ENCODE measurements around the gene NUDT1.

NUDT1 gene

DNA sequence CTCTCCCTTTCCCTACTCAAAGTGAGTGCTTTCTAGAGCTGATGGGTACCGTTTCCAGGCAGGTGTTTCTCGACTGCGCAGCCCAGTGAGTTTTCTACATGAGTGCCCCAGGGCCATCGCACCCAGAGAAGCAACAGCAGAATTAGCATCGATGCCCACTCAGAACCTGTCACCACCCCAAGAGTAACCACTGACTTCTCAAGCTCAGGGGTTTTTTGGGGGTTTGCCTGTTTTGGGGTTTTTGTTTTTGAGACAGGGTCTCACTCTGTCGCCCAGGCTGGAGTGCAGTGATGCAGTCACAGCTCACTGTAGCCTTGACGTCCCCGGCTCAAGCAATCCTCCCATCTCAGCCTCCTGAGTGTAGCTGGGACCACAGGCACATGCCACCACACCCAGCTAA is 46.5 kb downstream of the NUDT1 start:
- no peak for DNase-seq
- TF ChIP-seq POLR2A (IDR thresholded peaks at IDR 0.05; ENCODE audit: low read length): no peak
- TF ChIP-seq GATA1 (IDR thresholded peaks at IDR 0.05; ENCODE audit: low read depth, low read length): no peak

DNA sequence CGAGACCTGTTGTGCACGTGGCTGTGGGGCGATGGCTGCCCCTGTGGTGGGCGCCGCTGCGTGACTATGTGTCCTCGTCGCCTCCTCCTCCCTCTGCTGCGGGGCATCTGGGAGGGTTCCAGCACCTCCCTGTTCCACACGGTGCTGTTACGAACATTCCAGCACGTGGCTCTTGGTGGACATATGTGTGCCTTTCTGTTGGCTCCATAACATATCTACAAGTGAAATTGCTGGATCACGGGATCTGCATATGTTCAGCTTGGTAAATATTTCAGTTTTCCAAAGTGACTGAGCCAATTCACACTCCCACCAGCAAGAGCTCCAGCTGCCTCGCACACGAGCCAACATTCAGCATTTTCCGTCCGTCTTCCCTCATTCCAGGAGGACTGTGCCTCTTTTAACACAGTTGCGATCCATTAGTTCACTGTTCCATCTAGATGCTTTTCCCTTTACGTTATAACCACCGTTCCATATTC is 47.1 kb downstream of the NUDT1 start:
- no peak for TF ChIP-seq GATA1 (IDR thresholded peaks at IDR 0.05; ENCODE audit: low read depth, low read length)
- TF ChIP-seq POLR2A (IDR thresholded peaks at IDR 0.05; ENCODE audit: low read length): no peak
- no peak for DNase-seq

DNA sequence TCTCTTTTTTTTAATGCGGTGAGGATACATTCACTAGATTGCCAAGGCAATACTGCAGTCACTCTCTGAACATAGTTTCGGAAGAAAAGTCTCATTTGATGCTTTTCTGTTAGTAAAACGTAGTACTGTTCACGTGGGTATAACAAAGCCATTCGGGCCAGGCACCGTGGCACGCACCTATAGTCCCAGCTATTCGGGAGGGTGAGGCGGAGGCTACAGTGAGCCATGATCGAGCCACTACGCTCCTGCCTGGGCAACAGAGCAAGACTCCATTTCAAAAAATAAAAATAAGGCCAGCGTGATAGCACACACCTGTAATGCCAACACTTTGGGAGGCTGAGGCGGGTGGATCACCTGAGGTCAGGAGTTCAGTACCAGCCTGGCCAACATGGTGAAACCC is 47.6 kb downstream of the NUDT1 start:
- TF ChIP-seq POLR2A (IDR thresholded peaks at IDR 0.05; ENCODE audit: low read length) (no peak), GATA1 (IDR thresholded peaks at IDR 0.05; ENCODE audit: low read depth, low read length) (no peak)
- DNase-seq: no peak

DNA sequence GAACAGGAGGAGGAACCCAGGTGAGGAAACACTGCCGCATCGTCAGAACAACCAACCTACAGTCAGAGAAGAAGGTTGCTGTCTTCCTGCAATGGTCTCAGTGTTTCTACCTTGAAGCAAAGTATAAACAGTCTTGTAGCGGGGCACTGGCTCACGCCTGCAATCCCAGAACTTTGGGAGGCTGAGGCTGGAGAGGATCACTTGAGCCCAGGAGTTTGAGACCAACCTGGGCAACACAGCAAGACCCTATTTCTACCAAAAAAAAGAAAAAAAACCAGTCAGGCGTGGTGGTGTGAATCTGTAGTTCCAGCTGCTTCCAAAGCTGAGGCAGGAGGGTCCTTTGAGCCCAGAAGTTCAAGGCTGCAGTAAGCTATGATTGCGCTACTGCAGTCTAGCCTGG is 48.9 kb downstream of the NUDT1 start:
- no peak for DNase-seq
- TF ChIP-seq POLR2A (IDR thresholded peaks at IDR 0.05; ENCODE audit: low read length) (no peak), GATA1 (IDR thresholded peaks at IDR 0.05; ENCODE audit: low read depth, low read length) (no peak)

DNA sequence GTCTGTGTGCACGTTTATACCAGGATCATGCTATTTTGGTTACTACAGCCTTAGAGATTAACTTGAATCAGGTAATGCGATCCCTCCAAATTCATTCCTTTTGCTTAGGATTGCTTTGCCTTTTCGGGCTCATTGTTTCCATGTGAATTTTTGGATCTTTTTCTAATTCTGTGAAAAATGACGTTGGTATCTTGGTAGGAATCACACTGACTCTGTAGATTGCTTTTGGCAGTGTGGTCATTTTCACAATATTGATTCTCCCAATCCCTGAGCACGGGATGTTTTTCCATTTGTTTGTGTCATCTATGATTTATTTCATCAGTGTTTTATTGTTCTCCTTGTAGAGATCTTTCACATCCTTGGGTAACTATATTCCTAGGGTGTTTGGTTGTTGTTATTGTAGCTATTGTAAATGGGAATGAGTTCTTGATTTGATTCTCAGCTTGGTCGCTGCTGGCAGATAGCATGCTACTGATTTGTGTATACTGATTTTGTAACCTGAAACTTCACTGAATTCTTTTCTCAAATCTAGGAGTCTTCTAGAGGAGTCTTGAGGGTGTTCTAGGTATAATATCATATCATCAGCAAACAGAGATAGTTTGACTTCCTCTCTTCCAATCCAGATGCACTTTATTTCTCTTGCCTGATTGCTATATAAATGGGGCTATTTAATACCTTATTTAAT is 54.1 kb downstream of the NUDT1 start:
- no peak for TF ChIP-seq GATA1 (IDR thresholded peaks at IDR 0.05; ENCODE audit: low read depth, low read length)
- no peak for TF ChIP-seq POLR2A (IDR thresholded peaks at IDR 0.05; ENCODE audit: low read length)
- no peak for DNase-seq

DNA sequence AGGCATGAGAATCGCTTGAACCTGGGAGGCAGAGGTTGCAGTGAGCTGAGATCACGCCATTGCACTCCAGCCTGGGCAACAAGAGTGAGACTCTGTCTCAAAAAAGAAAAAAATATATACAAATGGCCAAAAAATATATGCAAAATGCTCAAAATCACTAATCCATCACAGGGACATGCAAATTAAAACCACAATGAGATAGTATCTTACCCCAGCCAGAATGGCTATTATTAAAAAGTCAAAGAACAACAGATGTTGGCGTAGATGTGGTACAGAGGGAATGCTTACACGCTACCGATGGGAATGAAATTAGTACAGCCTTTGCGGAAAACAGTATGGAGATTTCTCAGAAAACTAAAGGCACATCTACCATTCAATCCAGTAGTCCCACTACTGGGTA is 54.8 kb downstream of the NUDT1 start:
- TF ChIP-seq POLR2A (IDR thresholded peaks at IDR 0.05; ENCODE audit: low read length): no peak
- TF ChIP-seq GATA1 (IDR thresholded peaks at IDR 0.05; ENCODE audit: low read depth, low read length): no peak
- no peak for DNase-seq

DNA sequence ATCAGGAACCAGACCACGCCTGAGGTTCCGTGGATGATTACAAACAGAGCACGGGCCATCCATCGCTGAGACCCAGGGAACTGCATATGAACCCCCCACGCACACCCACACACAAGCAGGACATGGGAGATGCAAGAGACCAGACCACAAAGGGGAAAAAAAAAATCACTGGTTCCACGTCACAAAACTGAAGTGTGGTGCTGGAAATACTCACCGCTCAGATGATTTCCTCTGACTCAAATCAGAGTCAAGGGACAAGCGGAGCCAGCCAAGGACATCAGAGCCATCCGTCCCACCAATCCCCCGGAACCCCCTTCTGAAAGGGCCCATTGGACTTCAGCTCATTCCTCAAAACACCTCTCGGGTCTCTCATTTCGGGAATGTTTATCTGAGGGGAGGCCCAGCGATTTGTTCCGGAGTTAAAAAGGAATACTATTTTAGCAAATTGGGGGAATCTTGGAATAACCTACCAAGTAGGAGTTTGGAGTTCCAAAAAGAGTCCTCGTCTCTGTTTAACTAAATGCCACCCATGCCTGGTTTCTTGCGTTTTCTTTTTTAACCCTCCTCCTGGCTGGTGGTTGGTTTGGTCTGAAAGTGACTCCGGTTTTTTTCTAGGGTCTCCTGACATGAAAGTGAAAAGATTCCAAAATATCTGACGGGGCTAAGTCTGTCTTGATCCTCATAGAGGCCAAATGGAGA is 57.3 kb downstream of the NUDT1 start:
- no peak for TF ChIP-seq GATA1 (IDR thresholded peaks at IDR 0.05; ENCODE audit: low read depth, low read length)
- TF ChIP-seq POLR2A (IDR thresholded peaks at IDR 0.05; ENCODE audit: low read length): no peak
- DNase-seq: no peak

DNA sequence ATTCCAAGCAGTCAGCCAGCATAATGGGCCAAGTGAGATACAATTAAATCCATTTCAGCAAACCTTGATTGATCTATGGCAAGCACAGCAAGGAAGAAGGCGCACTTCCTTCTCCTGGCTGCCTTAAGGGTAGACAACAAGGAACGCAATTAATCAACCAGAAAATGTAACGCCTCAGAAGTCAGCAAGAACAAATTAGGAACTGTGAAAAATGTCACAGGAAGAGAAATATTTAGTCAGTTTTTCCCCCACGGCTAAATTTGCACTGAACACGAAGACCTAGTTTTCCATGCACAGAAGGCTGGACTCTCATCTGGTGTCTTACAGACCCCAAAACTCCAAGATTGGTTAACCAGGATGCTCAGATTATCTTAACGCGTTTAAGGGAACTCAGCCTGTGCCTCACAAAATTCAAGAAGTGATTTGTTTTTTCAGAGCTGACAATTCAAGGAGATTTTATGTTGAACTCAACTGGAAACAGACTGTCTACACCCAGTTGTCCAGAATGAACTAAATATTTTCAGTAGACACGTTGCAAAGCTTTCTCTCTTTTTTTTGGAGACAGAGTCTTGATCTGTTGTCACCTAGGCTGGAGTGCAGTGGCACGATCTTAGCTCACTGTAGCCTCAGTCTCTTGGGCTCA is 58.0 kb downstream of the NUDT1 start:
- TF ChIP-seq GATA1 (IDR thresholded peaks at IDR 0.05; ENCODE audit: low read depth, low read length): no peak
- TF ChIP-seq POLR2A (IDR thresholded peaks at IDR 0.05; ENCODE audit: low read length): no peak
- no peak for DNase-seq
